Measurements from ENCODE around the gene KRT71. TPM values are rescaled to one million over a fixed set of nuclear protein-coding genes. Genes with fewer than 3 reads are reported as not detected.
A peak's percentile ranks its signal among the peaks of the same experiment; 100 is the strongest.
"Not testable (repeated sequence)": the region's sequence is repeated elsewhere in the genome, so short reads cannot be mapped to it uniquely, and the experiment has no call there.

The KRT71 gene
- total and polyA plus RNA-seq, 2 donors from 2014 or later, result not detected

- H3K4me3 ChIP-seq (ENCODE audit: low read length in 3 of 3), result no peak within 1 kb of the TSS
- no peaks in the 10 kb centered on the region for H3K4me1 ChIP-seq (ENCODE audit: control insufficient read depth in 2 of 3, insufficient read depth in 2 of 3, low read depth in 1 of 3, low read length in 3 of 3)
- H3K27ac ChIP-seq (ENCODE audit: low read depth in 2 of 2, low read length in 2 of 2), result no peak within 1 kb of the TSS
- H3K36me3 ChIP-seq (ENCODE audit: control insufficient read depth in 2 of 3, insufficient read depth in 3 of 3, low read length in 3 of 3), result no peaks in the 10 kb centered on the region
- no peak for FAIRE-seq
- no peak within 1 kb of the TSS for H3K9ac ChIP-seq (ENCODE audit: low read length in 3 of 3)
- DNase-seq, result peak in 2 of 5 donors; percentile 6 to 24
- no peak for TF ChIP-seq CTCF (IDR thresholded peaks at IDR 0.05; ENCODE audit: borderline replicate concordance, extremely low read depth, insufficient read depth)
- no peaks in the 10 kb centered on the region for H3K9me3 ChIP-seq (ENCODE audit: control insufficient read depth in 2 of 3, insufficient read depth in 1 of 3, low read length in 3 of 3)
- intact Hi-C loops (cut with DNase I), result no loop called here
- H3K27me3 ChIP-seq (ENCODE audit: control insufficient read depth, insufficient read depth, low read length), result peaks cover 25% of the 10 kb centered on the region
Observed at GRCh38 chr12:52600941-52601481, 48.1 kb upstream of the KRT71 start, which contains the start of gene KRT72. KRT72 (minus strand) TSS chr12:52601463; CDS start chr12:52601452, 11 bp downstream.

DNA sequence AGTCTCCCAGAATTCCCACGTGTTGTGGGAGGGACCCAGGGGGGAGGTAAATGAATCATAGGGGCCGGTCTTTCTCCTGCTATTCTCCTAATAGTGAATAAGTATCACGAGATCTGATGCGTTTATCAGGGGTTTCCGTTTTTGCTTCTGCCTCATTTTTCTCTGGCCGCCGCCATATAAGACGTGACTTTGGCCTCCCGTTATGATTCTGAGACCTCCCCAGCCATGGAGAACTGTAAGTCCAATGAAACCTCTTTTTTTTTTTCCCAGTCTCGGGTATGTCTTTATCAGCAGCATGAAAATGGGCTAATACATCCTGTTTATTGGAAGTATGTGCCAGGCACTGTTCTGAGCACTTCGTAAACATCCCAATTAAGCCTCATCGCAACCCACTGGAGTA, 47.5 kb upstream of the KRT71 start:
- peaks cover 27% of the 10 kb centered on the region for H3K27me3 ChIP-seq (ENCODE audit: control insufficient read depth, insufficient read depth, low read length)
- no peak for TF ChIP-seq CTCF (IDR thresholded peaks at IDR 0.05; ENCODE audit: borderline replicate concordance, extremely low read depth, insufficient read depth)
- H3K9ac ChIP-seq (ENCODE audit: low read length in 3 of 3), result no peak overlapping the region
- no peaks in the 10 kb centered on the region for H3K9me3 ChIP-seq (ENCODE audit: control insufficient read depth in 2 of 3, insufficient read depth in 1 of 3, low read length in 3 of 3)
- DNase-seq (peak in 1 of 5 donors; percentile 1), FAIRE-seq (no peak)
- intact Hi-C loops (cut with DNase I), result no loop called here
- no peaks in the 10 kb centered on the region for H3K36me3 ChIP-seq (ENCODE audit: control insufficient read depth in 2 of 3, insufficient read depth in 3 of 3, low read length in 3 of 3)
- H3K4me1 ChIP-seq (ENCODE audit: control insufficient read depth in 2 of 3, insufficient read depth in 2 of 3, low read depth in 1 of 3, low read length in 3 of 3), result no peaks in the 10 kb centered on the region
- H3K27ac ChIP-seq (ENCODE audit: low read depth in 2 of 2, low read length in 2 of 2), result no peak overlapping the region
- no peak overlapping the region for H3K4me3 ChIP-seq (ENCODE audit: low read length in 3 of 3)

GRCh38 chr12:52600071-52600470, 47.1 kb upstream of the KRT71 start:
- Histone ChIP-seq H3K27me3 (ENCODE audit: control insufficient read depth, insufficient read depth, low read length) (peaks cover 27% of the 10 kb centered on the region), H3K36me3 (ENCODE audit: control insufficient read depth in 2 of 3, insufficient read depth in 3 of 3, low read length in 3 of 3) (no peaks in the 10 kb centered on the region), H3K9me3 (ENCODE audit: control insufficient read depth in 2 of 3, insufficient read depth in 1 of 3, low read length in 3 of 3) (no peaks in the 10 kb centered on the region), H3K9ac (ENCODE audit: low read length in 3 of 3) (no peak overlapping the region), H3K4me3 (ENCODE audit: low read length in 3 of 3) (no peak overlapping the region), H3K27ac (ENCODE audit: low read depth in 2 of 2, low read length in 2 of 2) (no peak overlapping the region), H3K4me1 (ENCODE audit: control insufficient read depth in 2 of 3, insufficient read depth in 2 of 3, low read depth in 1 of 3, low read length in 3 of 3) (no peaks in the 10 kb centered on the region)
- FAIRE-seq, result no peak
- intact Hi-C loops (cut with DNase I), result no loop called here
- peak in 2 of 5 donors; percentile 1 to 3 for DNase-seq
- no peak for TF ChIP-seq CTCF (IDR thresholded peaks at IDR 0.05; ENCODE audit: borderline replicate concordance, extremely low read depth, insufficient read depth)

GRCh38 chr12:52598966-52599365, 46.0 kb upstream of the KRT71 start:
- Histone ChIP-seq H3K4me3 (ENCODE audit: low read length in 3 of 3) (no peak overlapping the region), H3K4me1 (ENCODE audit: control insufficient read depth in 2 of 3, insufficient read depth in 2 of 3, low read depth in 1 of 3, low read length in 3 of 3) (no peaks in the 10 kb centered on the region), H3K36me3 (ENCODE audit: control insufficient read depth in 2 of 3, insufficient read depth in 3 of 3, low read length in 3 of 3) (no peaks in the 10 kb centered on the region), H3K9ac (ENCODE audit: low read length in 3 of 3) (no peak overlapping the region), H3K27me3 (ENCODE audit: control insufficient read depth, insufficient read depth, low read length) (peaks cover 27% of the 10 kb centered on the region), H3K27ac (ENCODE audit: low read depth in 2 of 2, low read length in 2 of 2) (no peak overlapping the region), H3K9me3 (ENCODE audit: control insufficient read depth in 2 of 3, insufficient read depth in 1 of 3, low read length in 3 of 3) (no peaks in the 10 kb centered on the region)
- TF ChIP-seq CTCF (IDR thresholded peaks at IDR 0.05; ENCODE audit: borderline replicate concordance, extremely low read depth, insufficient read depth), result no peak
- intact Hi-C loops (cut with DNase I), result no loop called here
- FAIRE-seq (no peak), DNase-seq (no peak)

DNA sequence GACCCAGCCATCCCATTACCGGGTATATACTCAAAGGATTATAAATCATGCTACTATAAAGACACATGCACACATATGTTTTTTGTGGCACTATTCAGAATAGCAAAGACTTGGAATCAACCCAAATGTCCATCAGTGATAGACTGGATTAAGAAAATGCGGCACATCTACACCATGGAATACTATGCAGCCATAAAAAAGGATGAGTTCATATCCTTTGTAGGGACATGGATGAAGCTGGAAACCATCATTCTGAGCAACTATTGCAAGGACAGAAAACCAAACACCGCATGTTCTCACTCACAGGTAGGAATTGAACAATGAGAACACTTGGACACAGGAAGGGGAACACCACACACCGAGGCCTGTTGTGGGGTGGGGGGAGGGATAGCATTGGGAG, 41.3 kb upstream of the KRT71 start:
- H3K27me3 ChIP-seq (ENCODE audit: control insufficient read depth, insufficient read depth, low read length); H3K4me3 ChIP-seq (ENCODE audit: low read length in 3 of 3); H3K36me3 ChIP-seq (ENCODE audit: control insufficient read depth in 2 of 3, insufficient read depth in 3 of 3, low read length in 3 of 3); DNase-seq; FAIRE-seq; H3K4me1 ChIP-seq (ENCODE audit: control insufficient read depth in 2 of 3, insufficient read depth in 2 of 3, low read depth in 1 of 3, low read length in 3 of 3); H3K27ac ChIP-seq (ENCODE audit: low read depth in 2 of 2, low read length in 2 of 2); intact Hi-C loops (cut with DNase I); H3K9ac ChIP-seq (ENCODE audit: low read length in 3 of 3); H3K9me3 ChIP-seq (ENCODE audit: control insufficient read depth in 2 of 3, insufficient read depth in 1 of 3, low read length in 3 of 3): not testable (repeated sequence)
